ENCODE data around the gene TPPP2. TPM values are rescaled to one million over a fixed set of nuclear protein-coding genes. Genes with fewer than 3 reads are reported as not detected.

The TPPP2 gene
- total and polyA plus RNA-seq, 9 donors = 0.62 to 2.5 (median 1.3) TPM; not detected in 1

DNA sequence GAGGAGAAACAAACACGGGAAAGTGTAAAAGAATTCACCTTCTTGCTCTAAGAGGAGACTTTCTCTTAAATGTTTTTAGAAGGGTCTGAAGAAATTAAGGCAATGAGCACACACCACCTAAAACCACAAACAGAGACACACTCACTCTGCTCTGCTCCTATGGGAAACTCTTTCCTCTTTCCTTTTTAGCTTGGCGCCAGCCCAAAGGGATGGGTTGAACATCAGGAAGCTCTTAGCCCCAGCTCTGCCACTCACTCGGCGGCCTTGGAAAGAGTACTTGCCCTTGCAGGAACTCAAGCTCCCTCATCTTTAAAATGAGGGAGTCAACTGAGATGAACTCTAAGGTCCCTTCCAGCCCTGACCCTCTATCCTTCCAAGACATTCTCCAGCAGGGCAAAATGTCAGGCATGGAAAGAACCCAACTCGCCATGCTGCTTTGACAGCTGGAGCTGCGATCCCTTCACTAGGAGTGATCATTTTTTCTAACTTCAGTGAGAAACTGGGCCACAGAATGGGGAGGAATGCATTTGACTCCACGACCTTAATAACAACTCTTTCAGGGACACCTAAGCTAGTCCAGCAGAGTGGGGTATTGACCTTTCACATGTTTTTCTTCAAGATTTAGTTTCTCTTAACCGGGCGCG lies 26.6 kb downstream of the TPPP2 start:
- no peak for DNase-seq
- TF ChIP-seq POLR2A (IDR thresholded peaks at IDR 0.05) (no peak), EP300 (IDR thresholded peaks at IDR 0.05) (no peak)
- TF ChIP-seq, protein P1, sequence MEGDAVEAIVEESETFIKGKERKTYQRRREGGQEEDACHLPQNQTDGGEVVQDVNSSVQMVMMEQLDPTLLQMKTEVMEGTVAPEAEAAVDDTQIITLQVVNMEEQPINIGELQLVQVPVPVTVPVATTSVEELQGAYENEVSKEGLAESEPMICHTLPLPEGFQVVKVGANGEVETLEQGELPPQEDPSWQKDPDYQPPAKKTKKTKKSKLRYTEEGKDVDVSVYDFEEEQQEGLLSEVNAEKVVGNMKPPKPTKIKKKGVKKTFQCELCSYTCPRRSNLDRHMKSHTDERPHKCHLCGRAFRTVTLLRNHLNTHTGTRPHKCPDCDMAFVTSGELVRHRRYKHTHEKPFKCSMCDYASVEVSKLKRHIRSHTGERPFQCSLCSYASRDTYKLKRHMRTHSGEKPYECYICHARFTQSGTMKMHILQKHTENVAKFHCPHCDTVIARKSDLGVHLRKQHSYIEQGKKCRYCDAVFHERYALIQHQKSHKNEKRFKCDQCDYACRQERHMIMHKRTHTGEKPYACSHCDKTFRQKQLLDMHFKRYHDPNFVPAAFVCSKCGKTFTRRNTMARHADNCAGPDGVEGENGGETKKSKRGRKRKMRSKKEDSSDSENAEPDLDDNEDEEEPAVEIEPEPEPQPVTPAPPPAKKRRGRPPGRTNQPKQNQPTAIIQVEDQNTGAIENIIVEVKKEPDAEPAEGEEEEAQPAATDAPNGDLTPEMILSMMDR (IDR thresholded peaks at IDR 0.05) = no peak
- Histone ChIP-seq H3K4me1 (ENCODE audit: insufficient read depth) (no peaks in the 10 kb centered on the region), H3K27ac (no peak overlapping the region), H3K36me3 (no peaks in the 10 kb centered on the region), H3K9me3 (no peaks in the 10 kb centered on the region), H3K4me3 (no peak overlapping the region), H3K27me3 (no peaks in the 10 kb centered on the region)
- WGBS, 3 donors = 75 to 82% (median 78%) methylated on average over 10 of the region's 10 CpGs
- intact Hi-C loops (cut with DNase I) = no loop called here

DNA sequence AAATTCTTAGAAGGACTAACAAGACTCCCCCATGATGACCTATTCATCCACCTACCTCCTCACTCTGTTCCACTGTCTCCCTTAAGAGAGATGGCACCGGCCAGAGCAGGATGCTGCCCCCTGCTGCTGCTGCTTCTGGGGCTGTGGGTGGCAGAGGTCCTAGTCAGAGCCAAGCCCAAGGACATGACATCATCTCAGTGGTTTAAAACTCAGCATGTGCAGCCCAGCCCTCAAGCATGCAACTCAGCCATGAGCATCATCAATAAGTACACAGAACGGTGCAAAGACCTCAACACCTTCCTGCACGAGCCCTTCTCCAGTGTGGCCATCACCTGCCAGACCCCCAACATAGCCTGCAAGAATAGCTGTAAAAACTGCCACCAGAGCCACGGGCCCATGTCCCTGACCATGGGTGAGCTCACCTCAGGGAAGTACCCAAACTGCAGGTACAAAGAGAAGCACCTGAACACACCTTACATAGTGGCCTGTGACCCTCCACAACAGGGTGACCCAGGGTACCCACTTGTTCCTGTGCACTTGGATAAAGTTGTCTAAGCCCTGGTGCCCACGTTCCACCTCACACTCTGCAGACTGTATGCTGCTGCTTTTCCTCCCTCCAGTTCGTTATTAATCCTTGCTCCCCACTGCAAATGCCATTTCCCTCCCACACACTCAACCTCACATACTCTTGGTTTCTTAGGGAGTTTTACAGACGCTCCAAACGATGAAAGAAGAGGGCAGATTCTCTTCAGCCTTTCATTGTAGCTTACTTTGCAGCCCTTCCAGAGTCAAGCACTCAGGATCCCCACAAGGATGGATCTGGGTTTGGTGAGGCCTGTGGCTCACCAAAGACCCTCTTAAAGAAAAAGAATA lies 28.0 kb downstream of the TPPP2 start, which contains the start of gene RNASE8:
TSS of gene RNASE8 (plus strand) at position 20 of the 873 bp plus-strand sequence. CDS start at position 91, 71 bp downstream.
- no peaks in the 10 kb centered on the region for H3K4me1 ChIP-seq (ENCODE audit: insufficient read depth)
- H3K27me3 ChIP-seq = no peaks in the 10 kb centered on the region
- intact Hi-C loops (cut with DNase I) = no loop called here
- 38 to 47% (median 47%) methylated on average over 8 of the region's 8 CpGs for WGBS, 3 donors
- H3K9me3 ChIP-seq = no peaks in the 10 kb centered on the region
- H3K27ac ChIP-seq = no peak within 1 kb of the TSS
- no peak for DNase-seq
- H3K36me3 ChIP-seq = no peaks in the 10 kb centered on the region
- H3K4me3 ChIP-seq = no peak within 1 kb of the TSS
- TF ChIP-seq, protein P1 (IDR thresholded peaks at IDR 0.05) = no peak
- TF ChIP-seq POLR2A (IDR thresholded peaks at IDR 0.05) (no peak), EP300 (IDR thresholded peaks at IDR 0.05) (no peak)

DNA sequence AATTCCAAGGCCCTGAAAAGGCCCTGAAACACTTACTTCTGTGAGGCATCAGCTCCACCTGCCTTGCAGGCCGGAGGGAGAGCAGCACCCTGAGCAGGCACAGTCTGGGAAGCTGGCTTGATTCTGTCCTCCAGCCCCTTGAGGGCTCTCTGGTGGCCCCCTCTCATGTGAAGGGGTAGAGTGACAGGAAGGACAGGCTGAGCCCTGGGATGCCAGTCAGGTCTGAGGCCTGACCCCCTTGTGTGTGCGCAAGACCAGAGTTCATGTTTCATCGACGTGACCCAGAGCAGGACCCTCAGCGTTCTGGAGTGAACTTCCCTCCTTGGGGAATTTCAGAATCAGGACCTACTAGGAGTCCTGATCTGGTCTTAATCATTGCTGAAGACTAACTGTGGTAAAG lies 28.9 kb downstream of the TPPP2 start:
- no peak for TF ChIP-seq EP300 (IDR thresholded peaks at IDR 0.05)
- intact Hi-C loops (cut with DNase I) = no loop called here
- 86 to 90% (median 89%) methylated on average over 5 of the region's 5 CpGs for WGBS, 3 donors
- H3K27ac ChIP-seq = no peak overlapping the region
- no peaks in the 10 kb centered on the region for H3K27me3 ChIP-seq
- no peaks in the 10 kb centered on the region for H3K9me3 ChIP-seq
- H3K36me3 ChIP-seq = no peaks in the 10 kb centered on the region
- no peak overlapping the region for H3K4me3 ChIP-seq
- H3K4me1 ChIP-seq (ENCODE audit: insufficient read depth) = no peaks in the 10 kb centered on the region
- DNase-seq = no peak

DNA sequence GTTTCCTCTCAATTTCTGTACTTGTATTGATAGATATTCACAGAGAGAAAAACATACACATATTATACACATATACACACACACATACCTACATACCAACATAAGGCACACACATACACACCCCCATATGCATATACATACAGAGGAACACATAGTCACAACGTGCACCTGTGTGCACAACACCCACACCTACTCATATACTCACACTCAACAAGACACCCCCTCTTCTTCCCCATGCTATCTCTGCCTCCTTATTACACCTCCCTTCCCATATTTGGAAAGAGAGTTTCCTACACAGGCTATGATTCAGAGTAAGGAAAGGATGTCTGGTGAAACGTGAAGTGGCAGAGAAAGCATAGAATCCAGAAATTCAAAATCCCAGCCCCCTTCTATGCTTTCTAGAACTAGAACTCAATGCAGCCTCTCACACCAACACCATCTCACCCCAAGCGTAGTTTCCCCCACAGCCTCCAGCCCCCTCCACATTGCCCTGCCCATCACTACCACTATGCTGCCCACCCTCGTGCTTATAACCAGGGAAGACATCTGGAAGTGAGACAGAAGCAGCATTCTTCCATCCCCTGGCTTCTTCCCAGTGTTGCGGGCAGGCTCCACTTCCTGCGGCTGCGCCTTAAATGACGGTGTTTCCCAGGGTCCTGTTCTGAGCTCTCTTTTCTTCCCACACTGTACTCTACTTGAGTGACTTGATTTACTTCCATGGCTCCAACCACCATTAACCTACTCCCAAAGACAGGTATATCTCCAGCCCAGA lies 30.0 kb downstream of the TPPP2 start:
- no peak for DNase-seq
- Histone ChIP-seq H3K27me3 (no peaks in the 10 kb centered on the region), H3K9me3 (no peaks in the 10 kb centered on the region), H3K4me3 (no peak overlapping the region), H3K36me3 (no peaks in the 10 kb centered on the region), H3K27ac (no peak overlapping the region), H3K4me1 (ENCODE audit: insufficient read depth) (no peaks in the 10 kb centered on the region)
- intact Hi-C loops (cut with DNase I) = no loop called here
- TF ChIP-seq EP300 (IDR thresholded peaks at IDR 0.05) = no peak
- TF ChIP-seq, protein P1 (IDR thresholded peaks at IDR 0.05) = no peak
- TF ChIP-seq POLR2A (IDR thresholded peaks at IDR 0.05) = no peak
- 63 to 72% (median 71%) methylated on average over 8 of the region's 8 CpGs for WGBS, 3 donors

Data from ovary (tissue), 9 donors.